ENCODE results near the gene ST6GALNAC6. TPM values are rescaled to one million over a fixed set of nuclear protein-coding genes. Genes with fewer than 3 reads are reported as not detected.
A peak's percentile ranks its signal among the peaks of the same experiment; 100 is the strongest.

ST6GALNAC6 gene
- total RNA-seq, 2 donors from 2014 or later, result 68.2 to 106 TPM

- no peaks in the 10 kb centered on the region for H3K27me3 ChIP-seq
- peaks cover 28% of the 10 kb centered on the region for H3K36me3 ChIP-seq
- peak overlapping the region; percentile 95 to 99 for H3K4me3 ChIP-seq
- peaks cover 0 to 43% of the 10 kb centered on the region in 2 donors for H3K4me1 ChIP-seq
- H3K9me3 ChIP-seq, result peaks cover 0 to under 1% of the 10 kb centered on the region in 2 donors
- TF ChIP-seq CTCF (IDR thresholded peaks at IDR 0.05), result no peak
- peak; percentile 80 for DNase-seq (ENCODE audit: low spot score)
- peak overlapping the region; percentile 95 to 96 for H3K27ac ChIP-seq
These were observed 823 bp downstream of the ST6GALNAC6 start for GRCh38 chr9:127898433-127899127.

- Histone ChIP-seq H3K27ac (peak overlapping the region; percentile 95 to 96), H3K4me3 (peak overlapping the region; percentile 18 to 95), H3K4me1 (peaks cover 0 to 37% of the 10 kb centered on the region in 2 donors), H3K9me3 (peaks cover 0 to 10% of the 10 kb centered on the region in 2 donors), H3K27me3 (no peaks in the 10 kb centered on the region), H3K36me3 (peaks cover 41% of the 10 kb centered on the region)
- peak in 1 of 2 donors; percentile 13 for TF ChIP-seq CTCF (IDR thresholded peaks at IDR 0.05)
- peak; percentile 91 for DNase-seq (ENCODE audit: low spot score)
These were observed 2.2 kb downstream of the ST6GALNAC6 start for GRCh38 chr9:127897193-127897692.

- Histone ChIP-seq H3K9me3 (peaks cover 0 to 10% of the 10 kb centered on the region in 2 donors), H3K4me3 (peak overlapping the region; percentile 15 to 95), H3K27ac (peak overlapping the region; percentile 95 to 96), H3K36me3 (peaks cover 44% of the 10 kb centered on the region), H3K4me1 (peaks cover 0 to 37% of the 10 kb centered on the region in 2 donors), H3K27me3 (no peaks in the 10 kb centered on the region)
- DNase-seq (ENCODE audit: low spot score), result no peak
- no peak for TF ChIP-seq CTCF (IDR thresholded peaks at IDR 0.05)
These were observed 2.8 kb downstream of the ST6GALNAC6 start for GRCh38 chr9:127896395-127897192.

GRCh38 chr9:127895811-127896210, 3.6 kb downstream of the ST6GALNAC6 start:
- Histone ChIP-seq H3K27ac (no peak overlapping the region), H3K36me3 (peaks cover 48% of the 10 kb centered on the region), H3K9me3 (peaks cover 0 to 10% of the 10 kb centered on the region in 2 donors), H3K4me3 (no peak overlapping the region), H3K4me1 (peaks cover 0 to 37% of the 10 kb centered on the region in 2 donors), H3K27me3 (no peaks in the 10 kb centered on the region)
- no peak for DNase-seq (ENCODE audit: low spot score)
- no peak for TF ChIP-seq CTCF (IDR thresholded peaks at IDR 0.05)

GRCh38 chr9:127893392-127893791, 6.0 kb downstream of the ST6GALNAC6 start:
- Histone ChIP-seq H3K27ac (no peak overlapping the region), H3K4me1 (peaks cover 0 to 23% of the 10 kb centered on the region in 2 donors), H3K27me3 (no peaks in the 10 kb centered on the region), H3K36me3 (peaks cover 59% of the 10 kb centered on the region), H3K9me3 (peaks cover 0 to 10% of the 10 kb centered on the region in 2 donors), H3K4me3 (no peak overlapping the region)
- no peak for TF ChIP-seq CTCF (IDR thresholded peaks at IDR 0.05)
- no peak for DNase-seq (ENCODE audit: low spot score)
